GM18858 (cell line): ENCODE measurements around the gene SELL.
"Not testable (repeated sequence)": the region's sequence is repeated elsewhere in the genome, so short reads cannot be mapped to it uniquely, and the experiment has no call there.

ENCODE experiments used
- ATAC-seq: cut with Tn5 transposase; IDR thresholded peaks from one replicate; pipeline ENCODE4 v1.9.1; 2021; ENCODE audit not compliant: unreplicated experiment

Gene SELL

GRCh38 chr1:169707912-169708604, 3.4 kb downstream of the SELL start:
- no peak for ATAC-seq

- ATAC-seq, result no peak
Measured at GRCh38 chr1:169704797-169705196, 6.6 kb downstream of the SELL start.

- no peak for ATAC-seq
Measured at GRCh38 chr1:169701261-169702005, 10.0 kb downstream of the SELL start.

- ATAC-seq, result no peak
Measured at GRCh38 chr1:169699707-169700106, 11.7 kb downstream of the SELL start.

DNA sequence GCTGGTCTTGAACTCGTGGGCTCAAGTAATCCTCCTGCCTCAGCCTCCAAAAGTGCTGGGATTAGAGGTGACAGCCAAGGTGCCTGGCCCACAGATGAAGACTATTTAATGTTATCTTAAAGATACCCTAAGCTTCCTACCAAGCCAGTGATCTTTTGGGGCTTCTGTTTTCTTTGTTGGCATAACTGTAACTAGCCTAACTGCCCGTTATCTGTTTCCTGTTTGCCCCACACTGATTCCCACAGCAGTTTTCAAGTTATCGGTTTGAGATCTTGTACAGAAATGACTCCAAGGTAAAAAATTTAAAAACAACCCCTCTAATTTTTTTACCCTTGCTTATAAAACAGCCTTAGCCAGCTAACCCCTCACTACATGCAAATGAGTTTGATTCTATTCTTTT, 12.4 kb downstream of the SELL start:
- ATAC-seq, result no peak

GRCh38 chr1:169697755-169698154, 13.7 kb downstream of the SELL start:
- peak; percentile 34 for ATAC-seq

DNA sequence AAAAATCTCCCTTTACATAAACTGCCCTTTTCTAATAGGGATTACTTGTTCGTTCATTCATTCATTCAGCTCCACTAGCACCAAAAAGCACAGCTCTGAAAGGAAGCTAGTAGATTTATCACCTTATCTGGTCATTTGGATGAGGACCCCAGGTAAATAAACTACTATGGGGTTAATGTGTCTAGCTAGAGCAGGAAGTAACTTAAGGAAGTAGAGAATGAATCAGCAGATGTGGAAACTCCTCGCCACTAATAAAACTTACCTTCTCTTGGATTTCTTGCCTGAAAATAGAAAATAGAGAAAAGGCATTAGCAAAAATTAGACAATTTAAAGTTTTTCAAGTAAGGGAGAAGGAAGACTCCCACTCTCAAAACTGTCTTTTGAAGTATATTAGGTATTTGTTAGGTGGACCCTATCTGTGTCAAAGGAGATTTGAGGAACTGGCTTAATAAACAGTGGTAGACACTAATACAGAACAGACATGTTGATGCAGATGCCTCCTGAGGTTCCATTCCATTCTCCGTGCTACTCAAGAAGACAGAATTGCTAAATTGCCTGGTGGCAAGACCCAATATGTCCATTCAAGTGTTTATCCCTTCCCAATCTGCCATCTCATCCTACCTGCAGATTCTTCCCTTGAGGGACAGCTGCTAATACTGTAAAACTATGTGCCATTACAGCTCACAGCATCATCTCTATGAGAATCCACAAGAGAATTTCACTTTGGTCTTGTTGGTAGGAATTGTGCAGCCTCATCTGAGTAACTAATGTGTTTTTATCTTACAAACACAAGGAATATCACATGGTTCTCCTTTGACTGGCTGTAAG, 14.9 kb downstream of the SELL start:
- no peak for ATAC-seq

DNA sequence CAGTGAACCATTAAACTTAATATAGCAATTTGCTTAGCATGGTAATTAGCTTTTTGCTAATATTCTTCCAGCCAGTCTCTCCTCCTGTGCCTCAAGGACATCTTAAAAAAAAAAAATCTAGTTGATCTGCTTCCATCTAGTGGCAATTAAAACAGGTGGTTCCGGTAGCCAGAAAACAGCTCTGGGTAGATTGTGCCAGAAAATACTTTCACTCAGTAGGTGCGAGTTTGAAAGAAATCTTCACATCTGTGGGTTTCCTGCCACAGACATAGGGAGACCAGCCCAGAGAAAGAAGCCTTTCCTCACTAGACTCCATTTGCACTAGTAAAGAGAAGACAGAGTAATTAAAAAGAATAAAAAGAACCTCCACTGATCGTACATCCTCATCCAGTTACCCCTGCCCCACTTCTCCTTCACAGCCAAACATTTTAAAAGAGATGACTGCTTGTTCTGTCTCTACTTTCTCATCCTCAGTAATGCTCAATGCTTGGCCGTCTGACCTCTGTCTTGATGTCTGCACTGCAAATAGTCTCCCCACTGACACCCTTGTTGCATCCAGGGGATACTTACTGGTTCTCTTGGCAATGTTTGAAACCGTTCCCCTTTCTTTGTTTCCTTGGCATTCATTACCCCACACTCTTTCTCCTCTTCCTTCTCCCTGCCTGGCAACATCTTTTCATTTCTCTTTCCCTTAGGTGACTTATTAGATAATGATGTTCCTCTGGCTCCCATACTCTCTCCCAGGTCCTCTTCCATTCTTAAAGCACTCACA, 16.9 kb downstream of the SELL start:
- ATAC-seq, result peak; percentile 35

- peak; percentile 28 for ATAC-seq
Measured at GRCh38 chr1:169692756-169693460, 18.5 kb downstream of the SELL start.

DNA sequence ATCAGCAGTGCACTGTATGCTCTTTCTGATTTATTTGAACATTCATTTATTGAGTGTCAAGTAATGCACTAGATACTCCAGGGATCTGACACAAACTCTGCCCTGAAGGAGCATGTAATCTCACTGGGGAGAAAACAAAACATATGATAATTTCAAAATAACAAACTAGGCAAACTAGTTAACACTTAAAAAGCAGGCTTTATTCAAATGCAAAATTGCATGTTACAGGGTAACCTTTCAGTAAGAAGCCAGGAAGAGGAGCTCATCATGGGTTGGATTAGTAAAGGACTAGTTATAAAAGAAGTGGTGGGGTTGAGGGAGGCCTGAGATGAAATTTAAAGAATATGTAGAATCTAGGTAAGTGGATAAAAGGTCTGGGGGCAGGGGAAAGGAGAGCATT, 20.9 kb downstream of the SELL start:
- no peak for ATAC-seq

GRCh38 chr1:169689395-169689794, 22.0 kb downstream of the SELL start:
- no peak for ATAC-seq

GRCh38 chr1:169688377-169688776, 23.0 kb downstream of the SELL start:
- ATAC-seq, result not testable (repeated sequence)

DNA sequence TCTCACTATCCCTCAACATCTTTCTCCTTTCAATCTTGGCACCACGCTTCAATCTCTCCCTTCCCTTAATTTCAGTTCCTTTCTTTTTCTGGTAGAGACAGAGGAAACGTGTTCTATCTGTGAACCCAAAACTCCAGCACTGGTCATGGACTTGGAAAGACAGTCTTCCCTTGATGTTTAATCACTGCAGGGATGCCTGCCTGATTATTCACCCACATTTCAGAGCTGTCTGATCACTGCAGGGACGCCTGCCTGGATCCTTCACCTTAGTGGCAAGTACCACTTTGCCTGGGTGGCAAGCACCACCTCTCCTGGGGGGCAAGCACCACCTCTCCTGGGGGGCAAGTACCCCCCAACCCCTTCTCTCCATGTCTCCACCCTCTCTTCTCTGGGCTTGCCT, 27.8 kb downstream of the SELL start:
- no peak for ATAC-seq

DNA sequence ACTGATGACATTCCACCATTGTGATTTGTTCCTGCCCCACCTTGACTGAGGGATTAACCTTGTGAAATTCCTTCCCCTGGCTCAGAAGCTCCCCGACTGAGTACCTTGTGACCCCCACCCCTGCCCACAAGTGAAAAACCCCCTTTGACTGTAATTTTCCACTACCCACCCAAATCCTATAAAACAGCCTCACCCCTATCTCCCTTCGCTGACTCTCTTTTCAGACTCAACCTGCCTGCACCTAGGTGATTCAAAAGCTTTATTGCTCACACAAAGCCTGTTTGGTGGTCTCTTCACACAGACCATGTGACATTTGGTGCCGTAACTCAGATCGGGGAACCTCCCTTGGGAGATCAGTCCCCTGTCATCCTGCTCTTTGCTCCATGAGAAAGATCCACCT, 28.3 kb downstream of the SELL start:
- not testable (repeated sequence) for ATAC-seq

DNA sequence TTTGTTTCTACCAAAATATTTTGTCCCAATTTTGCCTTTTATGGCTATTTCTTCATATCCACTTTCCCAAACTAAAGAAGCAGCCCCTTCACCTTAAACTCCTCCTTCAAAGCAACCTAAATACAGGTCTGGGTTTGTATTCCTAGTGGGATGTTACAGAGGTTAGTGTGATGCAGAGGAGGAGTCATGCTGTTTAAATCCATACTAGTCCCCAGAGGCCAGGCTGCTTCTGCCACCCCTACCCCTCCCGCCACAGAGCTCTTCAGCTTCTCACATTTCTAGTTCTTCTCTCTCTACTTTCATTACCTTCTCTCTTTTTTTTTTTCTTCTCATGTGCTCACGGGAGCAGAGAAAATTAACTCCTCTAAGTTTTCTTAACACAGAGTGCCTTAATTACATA, 29.3 kb downstream of the SELL start:
- no peak for ATAC-seq

DNA sequence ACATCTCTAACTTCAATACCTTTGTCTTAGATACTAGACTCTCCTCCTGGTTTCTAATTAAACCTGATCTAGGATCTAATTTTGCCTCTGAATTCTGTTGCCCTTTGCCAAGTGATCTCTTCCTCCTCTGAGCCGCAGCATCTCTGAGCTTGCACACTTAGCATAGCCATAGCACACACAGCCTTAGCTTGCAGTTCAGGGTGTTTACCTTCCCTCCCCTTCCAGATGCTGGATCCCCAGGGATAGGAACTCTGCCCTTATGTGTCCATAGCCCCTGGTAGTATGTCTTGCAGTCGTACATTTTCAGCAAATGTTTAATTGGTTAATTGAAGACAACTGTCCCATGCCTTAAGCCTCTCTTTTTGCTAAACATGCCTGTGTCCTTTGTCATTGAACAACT, 30.3 kb downstream of the SELL start:
- no peak for ATAC-seq

DNA sequence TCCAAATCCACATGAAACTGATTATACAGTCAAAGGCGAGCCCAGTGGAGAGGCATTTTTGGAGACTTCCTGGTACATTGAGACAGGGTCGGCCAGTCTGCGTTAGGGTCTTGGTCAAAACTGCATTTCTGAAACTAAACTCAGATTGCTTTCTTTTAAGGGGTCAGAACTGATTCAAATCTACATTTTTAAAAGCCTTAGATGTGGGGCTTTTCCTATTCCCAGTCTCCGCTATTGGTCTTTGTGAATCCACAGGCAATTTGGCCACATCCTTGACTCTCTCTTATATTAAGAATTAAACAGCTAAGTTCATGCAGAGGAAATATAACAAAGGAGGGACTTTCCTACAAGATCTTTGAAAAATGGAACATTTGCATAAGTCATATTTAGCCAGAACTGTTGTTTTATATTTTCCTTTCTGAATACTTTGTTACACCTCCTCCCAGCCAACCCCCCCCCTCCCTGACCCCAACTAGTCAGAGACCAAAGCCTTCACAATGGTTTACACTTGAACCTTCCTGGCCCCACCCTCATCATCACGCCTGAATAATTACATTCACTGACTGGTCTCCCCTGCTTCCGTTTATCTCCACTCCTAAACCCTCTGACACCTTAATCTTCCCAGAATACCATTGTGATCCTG, 30.9 kb downstream of the SELL start:
- ATAC-seq, result peak; percentile 62

DNA sequence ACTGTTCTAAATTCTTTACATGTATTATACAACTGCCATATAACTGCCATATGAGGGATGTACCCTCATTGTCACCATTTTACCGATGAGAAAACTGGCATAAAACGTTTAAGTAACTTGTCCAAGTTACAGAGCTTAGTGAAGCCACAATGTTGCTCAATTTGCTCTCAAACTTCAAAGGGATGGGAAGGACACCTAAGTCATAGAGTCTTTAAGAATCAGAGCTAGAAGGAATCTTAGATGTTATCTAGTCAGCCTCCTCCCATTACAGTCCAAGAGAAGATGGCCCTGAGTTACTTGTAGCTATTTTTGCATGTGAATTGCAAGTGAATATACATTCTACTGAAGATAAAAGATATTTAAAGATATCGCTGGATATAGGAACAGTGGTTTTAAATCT, 31.7 kb downstream of the SELL start:
- no peak for ATAC-seq

DNA sequence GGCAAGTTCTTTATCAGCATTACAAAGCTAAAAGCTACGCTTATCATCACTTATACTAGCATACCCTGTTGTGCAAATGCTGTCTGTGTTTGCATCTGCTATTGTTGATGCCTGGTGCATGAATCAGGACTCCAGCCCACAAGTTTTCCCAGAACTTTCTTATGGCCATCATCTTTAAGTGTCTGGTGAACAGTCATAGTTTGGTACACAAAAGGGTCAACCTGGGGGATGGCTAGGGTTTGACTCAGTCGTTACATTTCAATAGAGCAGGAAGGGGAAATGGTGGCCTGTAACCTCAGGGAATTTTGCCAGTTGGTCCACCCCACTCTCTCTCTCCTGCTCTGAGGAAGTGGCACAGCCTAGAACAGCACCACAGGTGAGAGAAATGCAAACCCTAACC, 35.4 kb downstream of the SELL start:
- ATAC-seq, result no peak

- no peak for ATAC-seq
Measured at GRCh38 chr1:169670836-169671235, 40.6 kb downstream of the SELL start.
